ENCODE measurements around the gene SOCS4.
"Not testable (repeated sequence)": the region's sequence is repeated elsewhere in the genome, so short reads cannot be mapped to it uniquely, and the experiment has no call there.

SOCS4 gene

DNA sequence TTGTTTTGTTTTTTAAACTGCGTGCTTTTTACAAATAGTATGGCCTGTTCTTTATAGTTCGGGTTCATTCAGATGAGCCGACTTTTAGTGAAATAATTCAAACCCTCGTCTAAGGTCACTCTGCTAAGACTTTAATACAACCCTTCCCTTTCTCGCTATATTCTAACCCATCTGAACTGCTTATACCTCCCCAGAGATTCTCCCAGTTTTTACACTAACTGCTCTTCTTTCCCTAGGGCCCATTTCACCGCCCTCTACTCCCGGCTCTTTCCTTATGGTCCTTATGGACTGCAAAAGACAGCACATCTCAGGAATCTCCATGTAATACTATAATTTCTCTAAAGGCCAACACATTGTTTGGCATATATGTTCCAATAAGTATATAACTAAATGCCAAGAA, 26.5 kb downstream of the SOCS4 start:
- DNase-seq (ENCODE audit: low read depth): no peak
- TF ChIP-seq CTCF (IDR thresholded peaks at IDR 0.05; ENCODE audit: low read depth, low read length): no peak
- no peak for TF ChIP-seq POLR2A (IDR thresholded peaks at IDR 0.05; ENCODE audit: extremely low read depth, insufficient read length)
- no peak for TF ChIP-seq MYC (IDR thresholded peaks at IDR 0.05; ENCODE audit: low read depth, low read length)
- no peak for TF ChIP-seq MAX (IDR thresholded peaks at IDR 0.05; ENCODE audit: low read depth, low read length)
- H3K4me3 ChIP-seq (ENCODE audit: low read depth, low read length): peak overlapping the region; percentile 94

- no peak overlapping the region for H3K4me3 ChIP-seq (ENCODE audit: low read depth, low read length)
Observed at GRCh38 chr14:55054098-55054497, 27.1 kb downstream of the SOCS4 start.

GRCh38 chr14:55057919-55058318, 30.9 kb downstream of the SOCS4 start:
- TF ChIP-seq MAX (IDR thresholded peaks at IDR 0.05; ENCODE audit: low read depth, low read length): no peak
- no peak for TF ChIP-seq MYC (IDR thresholded peaks at IDR 0.05; ENCODE audit: low read depth, low read length)
- no peak for TF ChIP-seq CTCF (IDR thresholded peaks at IDR 0.05; ENCODE audit: low read depth, low read length)
- H3K4me3 ChIP-seq (ENCODE audit: low read depth, low read length): no peak overlapping the region

More at GRCh38 chr14:55054098-55054497, 27.1 kb downstream of the SOCS4 start:
- no peak for DNase-seq (ENCODE audit: low read depth)
- TF ChIP-seq CTCF (IDR thresholded peaks at IDR 0.05; ENCODE audit: low read depth, low read length) (no peak), MAX (IDR thresholded peaks at IDR 0.05; ENCODE audit: low read depth, low read length) (no peak), MYC (IDR thresholded peaks at IDR 0.05; ENCODE audit: low read depth, low read length) (no peak), POLR2A (IDR thresholded peaks at IDR 0.05; ENCODE audit: extremely low read depth, insufficient read length) (no peak)

DNA sequence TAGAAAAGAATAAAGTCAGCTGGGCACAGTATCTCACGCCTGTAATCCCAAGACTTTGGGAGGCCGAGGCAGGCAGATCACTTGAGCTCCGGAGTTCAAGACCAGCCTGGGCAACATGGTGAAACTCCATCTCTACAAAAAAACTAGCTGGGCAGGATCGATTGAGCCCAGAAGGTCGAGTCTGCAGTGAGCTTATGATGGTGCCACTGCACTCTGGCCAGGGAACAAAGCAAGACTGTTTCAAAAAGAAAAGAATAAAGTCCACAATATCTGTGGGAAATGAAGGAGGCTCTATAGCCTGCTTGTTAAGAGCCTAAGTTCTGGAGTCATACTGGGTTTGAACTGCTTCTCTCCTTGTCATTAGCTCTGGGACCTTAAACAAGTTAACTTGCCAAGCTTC, 32.3 kb downstream of the SOCS4 start:
- no peak overlapping the region for H3K4me3 ChIP-seq (ENCODE audit: low read depth, low read length)
- no peak for DNase-seq (ENCODE audit: low read depth)
- TF ChIP-seq POLR2A (IDR thresholded peaks at IDR 0.05; ENCODE audit: extremely low read depth, insufficient read length) (no peak), CTCF (IDR thresholded peaks at IDR 0.05; ENCODE audit: low read depth, low read length) (no peak), MYC (IDR thresholded peaks at IDR 0.05; ENCODE audit: low read depth, low read length) (no peak), MAX (IDR thresholded peaks at IDR 0.05; ENCODE audit: low read depth, low read length) (no peak)

More at GRCh38 chr14:55057919-55058318, 30.9 kb downstream of the SOCS4 start:
- DNase-seq (ENCODE audit: low read depth): no peak

- no peak overlapping the region for H3K4me3 ChIP-seq (ENCODE audit: low read depth, low read length)
- no peak for TF ChIP-seq POLR2A (IDR thresholded peaks at IDR 0.05; ENCODE audit: extremely low read depth, insufficient read length)
- no peak for TF ChIP-seq CTCF (IDR thresholded peaks at IDR 0.05; ENCODE audit: low read depth, low read length)
- TF ChIP-seq MAX (IDR thresholded peaks at IDR 0.05; ENCODE audit: low read depth, low read length): no peak
- no peak for TF ChIP-seq MYC (IDR thresholded peaks at IDR 0.05; ENCODE audit: low read depth, low read length)
- DNase-seq (ENCODE audit: low read depth): no peak
Observed at GRCh38 chr14:55062517-55063351, 35.7 kb downstream of the SOCS4 start.

- not testable (repeated sequence) for H3K4me3 ChIP-seq (ENCODE audit: low read depth, low read length); DNase-seq (ENCODE audit: low read depth)
Observed at GRCh38 chr14:55064896-55065295, 37.9 kb downstream of the SOCS4 start.
